Suprapubic skin (tissue), 4 donors: Measurements from ENCODE around the gene RECK. TPM values are rescaled to one million over a fixed set of nuclear protein-coding genes. Genes with fewer than 3 reads are reported as not detected.

Source experiments
- DNase-seq, 2 donors: peaks; one replicate each; pipeline ENCODE4 v3.0.0-alpha.2; 2019; ENCODE audit warnings: low spot score in 2 of 2
- H3K27ac ChIP-seq: fragments of 200-600 bp; sonication (generic); one replicate; pipeline ENCODE4 v1.5.1; 2019
- H3K27me3 ChIP-seq: fragments of 200-600 bp; sonication (generic); one replicate; pipeline ENCODE4 v1.5.1; 2019
- H3K36me3 ChIP-seq: fragments of 200-600 bp; sonication (generic); one replicate; pipeline ENCODE4 v1.5.1; 2019
- H3K4me1 ChIP-seq: fragments of 200-600 bp; sonication (generic); one replicate; pipeline ENCODE4 v1.5.1; 2019
- H3K4me3 ChIP-seq: fragments of 200-600 bp; sonication (generic); one replicate; pipeline ENCODE4 v1.5.1; 2019; ENCODE audit warnings: mild to moderate bottlenecking
- H3K9me3 ChIP-seq: fragments of 200-600 bp; sonication (generic); one replicate; pipeline ENCODE4 v1.5.1; 2019
- EP300 ChIP-seq: sonication (generic); formaldehyde crosslinking; IDR thresholded peaks from one replicate; pipeline ENCODE4 v1.6.1; 2017; ENCODE audit warnings: antibody characterized with exemption
- POLR2A ChIP-seq, 2 donors: fragments of 450-650 bp; IDR thresholded peaks; one replicate each; pipeline ENCODE4 v1.6.1; 2017; ENCODE audit warnings: antibody characterized with exemption in 2 of 2, mild to moderate bottlenecking in 2 of 2, moderate library complexity in 2 of 2
- POLR2AphosphoS5 ChIP-seq, 3 donors: sonication (generic); formaldehyde crosslinking; IDR thresholded peaks; one replicate each; pipeline ENCODE4 v1.6.1; 2017; ENCODE audit warnings: antibody characterized with exemption in 3 of 3
- WGBS: methylation state at CpG from one replicate; pipeline ENCODE4 v1.1.5; 2018; 5-methylcytosine and 5-hydroxymethylcytosine counted together
- total RNA-seq, 4 donors: library from RNA; depleted of rRNA; stranded (reverse); fragments of >200 nt; gene quantifications; one replicate each; pipeline ENCODE4 v1.1.0, GENCODE V29; 2016
- TF ChIP-seq, protein P1 (sequence below), 2 donors: fragments of 200-600 bp in 1 of 2; fragments of 450-650 bp in 1 of 2; sonication (generic) in 1 of 2; IDR thresholded peaks; one replicate each; pipeline ENCODE4 v1.5.1; 2016 to 2019; ENCODE audit warnings: antibody characterized with exemption in 2 of 2, mild to moderate bottlenecking in 1 of 2, moderate library complexity in 1 of 2

The RECK gene
- total RNA-seq, 4 donors from 2014 or later, result 3.1 to 6.4 (median 4.0) TPM

GRCh38 chr9:36173861-36174260, 137.1 kb downstream of the RECK start:
- H3K4me3 ChIP-seq, result no peak overlapping the region
- H3K27ac ChIP-seq, result no peak overlapping the region
- no peaks in the 10 kb centered on the region for H3K9me3 ChIP-seq
- no peaks in the 10 kb centered on the region for H3K4me1 ChIP-seq
- no peaks in the 10 kb centered on the region for H3K27me3 ChIP-seq
- TF ChIP-seq EP300 (no peak), POLR2A (IDR thresholded peaks at IDR 0.05) (no peak), POLR2AphosphoS5 (IDR thresholded peaks at IDR 0.05) (no peak)
- TF ChIP-seq, protein P1, sequence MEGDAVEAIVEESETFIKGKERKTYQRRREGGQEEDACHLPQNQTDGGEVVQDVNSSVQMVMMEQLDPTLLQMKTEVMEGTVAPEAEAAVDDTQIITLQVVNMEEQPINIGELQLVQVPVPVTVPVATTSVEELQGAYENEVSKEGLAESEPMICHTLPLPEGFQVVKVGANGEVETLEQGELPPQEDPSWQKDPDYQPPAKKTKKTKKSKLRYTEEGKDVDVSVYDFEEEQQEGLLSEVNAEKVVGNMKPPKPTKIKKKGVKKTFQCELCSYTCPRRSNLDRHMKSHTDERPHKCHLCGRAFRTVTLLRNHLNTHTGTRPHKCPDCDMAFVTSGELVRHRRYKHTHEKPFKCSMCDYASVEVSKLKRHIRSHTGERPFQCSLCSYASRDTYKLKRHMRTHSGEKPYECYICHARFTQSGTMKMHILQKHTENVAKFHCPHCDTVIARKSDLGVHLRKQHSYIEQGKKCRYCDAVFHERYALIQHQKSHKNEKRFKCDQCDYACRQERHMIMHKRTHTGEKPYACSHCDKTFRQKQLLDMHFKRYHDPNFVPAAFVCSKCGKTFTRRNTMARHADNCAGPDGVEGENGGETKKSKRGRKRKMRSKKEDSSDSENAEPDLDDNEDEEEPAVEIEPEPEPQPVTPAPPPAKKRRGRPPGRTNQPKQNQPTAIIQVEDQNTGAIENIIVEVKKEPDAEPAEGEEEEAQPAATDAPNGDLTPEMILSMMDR (IDR thresholded peaks at IDR 0.05), result no peak
- H3K36me3 ChIP-seq, result no peaks in the 10 kb centered on the region
- 95% methylated on average over 2 of the region's 2 CpGs for WGBS
- DNase-seq, result no peak

Other genes starting within 250 kb of the RECK start
- gene NPR2, start 245.3 kb upstream of the RECK start, total RNA-seq, result 10 to 100 TPM in 3 of 4 donors, 1 to 10 TPM in 1; 8.4 to 26.1 (median 18.2) TPM
- gene SPAG8, start 224.7 kb upstream of the RECK start, total RNA-seq, result under 1 TPM in 3 of 4 donors, not detected in 1; 0.47 to 0.53 (median 0.52) TPM
- 10 to 100 TPM in 3 of 4 donors, 1 to 10 TPM in 1; 9.5 to 34.9 (median 25.3) TPM for gene HINT2, start 221.9 kb upstream of the RECK start, total RNA-seq
- not detected for gene FAM221B, start 208.2 kb upstream of the RECK start, total RNA-seq
- 10 to 100 TPM in 1 of 4 donors, 1 to 10 TPM in 3; 5.0 to 11.7 (median 8.0) TPM for gene TMEM8B, start 207.7 kb upstream of the RECK start, total RNA-seq
- gene OR13J1, start 166.5 kb upstream of the RECK start, total RNA-seq, result not detected
- 1 to 10 TPM; 1.2 to 5.8 (median 2.9) TPM for gene HRCT1, start 130.7 kb upstream of the RECK start, total RNA-seq
- gene SPAAR, start 127.4 kb upstream of the RECK start, total RNA-seq, result 1 to 10 TPM in 2 of 4 donors, under 1 TPM in 1, not detected in 1; 0.49 to 1.3 (median 1.1) TPM
- gene OR2S2, start 78.8 kb upstream of the RECK start, total RNA-seq, result not detected
- 1 to 10 TPM; 3.2 to 8.8 (median 5.6) TPM for gene GLIPR2, start 99.8 kb downstream of the RECK start, total RNA-seq
- gene CCIN, start 132.5 kb downstream of the RECK start, total RNA-seq, result not detected
- 100 to 1,000 TPM; 128 to 148 (median 130) TPM for gene CLTA, start 154.0 kb downstream of the RECK start, total RNA-seq
- gene GNE, start 221.5 kb downstream of the RECK start, total RNA-seq, result 10 to 100 TPM in 3 of 4 donors, 1 to 10 TPM in 1; 9.6 to 20.0 (median 14.9) TPM